Transverse colon (tissue), 4 donors: ENCODE data around the gene PRKG1.

Experiments
- EP300 ChIP-seq: sonication (generic); formaldehyde crosslinking; IDR thresholded peaks from one replicate; pipeline ENCODE4 v1.6.1; 2017; ENCODE audit warnings: antibody characterized with exemption, low read depth
- POLR2A ChIP-seq: fragments of 450-650 bp; IDR thresholded peaks from one replicate; pipeline ENCODE4 v1.6.1; 2016; ENCODE audit warnings: antibody characterized with exemption, mild to moderate bottlenecking, moderate library complexity
- POLR2AphosphoS5 ChIP-seq, 3 donors: sonication (generic); formaldehyde crosslinking; IDR thresholded peaks; one replicate each; pipeline ENCODE4 v1.6.1; 2016; ENCODE audit warnings: antibody characterized with exemption in 3 of 3
- TF ChIP-seq, protein P1 (sequence below), 5 experiments: fragments of 200-600 bp in 3 of 5; fragments of 450-650 bp in 2 of 5; sonication (generic) in 3 of 5; IDR thresholded peaks; 1 replicate in 2 of 5; 2 replicates in 3 of 5; pipeline ENCODE4 v1.5.1; 2016 to 2017; ENCODE audit warnings: antibody characterized with exemption in 5 of 5, inconsistent platforms in 3 of 5, mild to moderate bottlenecking in 2 of 5, moderate library complexity in 1 of 5

DNA sequence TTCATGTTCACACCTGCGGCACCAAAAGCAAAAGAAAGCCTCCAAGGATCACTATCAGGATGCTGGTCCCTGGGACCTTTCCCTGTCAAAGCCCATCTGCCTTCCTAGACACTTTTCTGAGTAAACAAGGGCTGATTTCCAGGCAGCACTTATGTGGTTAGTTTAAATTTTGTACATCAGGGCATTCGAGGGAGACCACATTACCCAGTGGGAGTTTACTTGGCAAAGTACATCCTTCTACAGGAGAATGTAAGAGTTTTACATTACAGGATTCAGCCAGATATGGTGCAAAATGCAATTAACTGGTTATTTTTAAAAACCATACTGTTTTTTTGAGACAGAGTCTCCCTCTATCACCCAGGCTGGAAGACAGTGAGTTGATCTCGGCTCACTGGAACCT is 493.0 kb downstream of the PRKG1 start:
- TF ChIP-seq POLR2A = no peak
- TF ChIP-seq, protein P1, sequence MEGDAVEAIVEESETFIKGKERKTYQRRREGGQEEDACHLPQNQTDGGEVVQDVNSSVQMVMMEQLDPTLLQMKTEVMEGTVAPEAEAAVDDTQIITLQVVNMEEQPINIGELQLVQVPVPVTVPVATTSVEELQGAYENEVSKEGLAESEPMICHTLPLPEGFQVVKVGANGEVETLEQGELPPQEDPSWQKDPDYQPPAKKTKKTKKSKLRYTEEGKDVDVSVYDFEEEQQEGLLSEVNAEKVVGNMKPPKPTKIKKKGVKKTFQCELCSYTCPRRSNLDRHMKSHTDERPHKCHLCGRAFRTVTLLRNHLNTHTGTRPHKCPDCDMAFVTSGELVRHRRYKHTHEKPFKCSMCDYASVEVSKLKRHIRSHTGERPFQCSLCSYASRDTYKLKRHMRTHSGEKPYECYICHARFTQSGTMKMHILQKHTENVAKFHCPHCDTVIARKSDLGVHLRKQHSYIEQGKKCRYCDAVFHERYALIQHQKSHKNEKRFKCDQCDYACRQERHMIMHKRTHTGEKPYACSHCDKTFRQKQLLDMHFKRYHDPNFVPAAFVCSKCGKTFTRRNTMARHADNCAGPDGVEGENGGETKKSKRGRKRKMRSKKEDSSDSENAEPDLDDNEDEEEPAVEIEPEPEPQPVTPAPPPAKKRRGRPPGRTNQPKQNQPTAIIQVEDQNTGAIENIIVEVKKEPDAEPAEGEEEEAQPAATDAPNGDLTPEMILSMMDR (IDR thresholded peaks at IDR 0.05) = no peak
- TF ChIP-seq POLR2AphosphoS5 (IDR thresholded peaks at IDR 0.05) = no peak
- TF ChIP-seq EP300 = no peak
